Suppressor macrophage treated with lipopolysaccharide for 1 hour (primary cell): ENCODE results near the gene SORCS1.
"Not testable (repeated sequence)": the region's sequence is repeated elsewhere in the genome, so short reads cannot be mapped to it uniquely, and the experiment has no call there.

Experiments
- DNase-seq, 3 donors: peaks; one replicate each; pipeline ENCODE4 v3.0.0-alpha.2; 2020 to 2022

Gene SORCS1

DNA sequence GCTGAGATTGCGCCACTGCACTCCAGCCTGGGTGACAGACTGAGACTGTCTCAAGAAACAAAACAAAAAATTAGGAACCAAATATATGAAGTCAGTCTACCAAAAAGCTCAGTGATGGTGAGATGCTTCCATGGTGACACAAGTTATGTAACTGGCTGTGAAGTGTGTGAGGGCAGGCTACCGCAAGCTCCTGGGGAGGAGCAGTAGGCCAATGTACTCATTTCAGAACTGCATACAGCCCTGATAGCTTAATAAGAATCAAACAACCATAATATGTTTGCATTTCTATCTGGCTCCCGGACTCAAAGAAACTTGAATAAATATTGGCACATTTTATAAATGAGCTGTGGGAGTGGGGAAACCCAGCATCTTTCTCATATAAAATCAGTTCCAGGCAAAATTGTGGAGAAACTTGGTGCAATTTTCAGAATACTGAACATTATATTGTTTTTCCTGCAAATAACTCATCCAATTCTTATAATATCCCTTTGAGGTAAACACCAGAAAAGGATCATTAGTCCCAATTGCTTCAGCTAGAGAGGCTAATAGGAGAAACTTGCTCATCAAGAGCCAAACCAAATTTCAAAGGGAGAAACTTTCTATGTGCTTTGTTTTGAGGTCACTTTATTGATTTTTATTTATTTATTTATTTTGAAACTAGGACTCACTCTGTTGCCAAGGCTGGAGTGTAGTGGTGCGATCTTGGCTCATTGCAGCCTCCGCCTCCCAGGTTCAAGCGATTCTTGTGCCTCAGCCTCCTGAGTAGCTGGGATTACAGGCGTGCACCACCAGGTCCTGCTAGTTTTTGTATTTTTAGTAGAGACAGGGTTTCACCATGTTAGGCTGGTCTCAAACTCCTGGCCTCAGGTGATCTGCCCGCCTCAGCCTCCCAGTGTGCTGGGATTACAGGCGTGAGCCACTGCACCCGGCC lies 127.0 kb downstream of the SORCS1 start:
- no peak for DNase-seq

- DNase-seq: no peak
Observed at GRCh38 chr10:107033799-107034422, 130.6 kb downstream of the SORCS1 start.

GRCh38 chr10:107032700-107033401 lies 131.7 kb downstream of the SORCS1 start:
- no peak for DNase-seq

- DNase-seq: peak in 2 of 3 donors; percentile 34 to 49
Observed at GRCh38 chr10:107031931-107032699, 132.4 kb downstream of the SORCS1 start.

- DNase-seq: peak in 2 of 3 donors; percentile 13 to 21
Observed at GRCh38 chr10:107028236-107028635, 136.3 kb downstream of the SORCS1 start.

GRCh38 chr10:107025676-107026075 lies 138.8 kb downstream of the SORCS1 start:
- no peak for DNase-seq

DNA sequence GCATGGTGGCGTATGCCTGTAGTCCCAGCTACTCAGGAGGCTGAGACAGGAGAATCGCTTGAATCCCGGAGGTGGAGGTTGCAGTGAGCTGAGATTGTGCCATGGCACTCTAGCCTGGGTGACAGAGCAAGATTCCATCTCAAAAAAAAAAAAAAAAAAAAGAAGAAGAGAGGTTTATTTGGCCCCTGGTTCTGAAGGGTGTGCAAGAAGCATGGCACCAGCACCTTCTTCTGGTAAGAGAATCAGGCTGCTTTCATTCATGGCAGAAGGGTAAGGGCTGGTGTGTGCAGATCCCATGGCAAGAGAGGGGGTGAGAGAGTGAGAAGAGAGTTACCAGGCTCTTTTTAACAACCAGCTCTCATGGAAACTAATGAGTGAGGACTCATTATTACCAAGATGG lies 140.5 kb downstream of the SORCS1 start:
- not testable (repeated sequence) for DNase-seq

GRCh38 chr10:107022600-107023354 lies 141.7 kb downstream of the SORCS1 start:
- DNase-seq: no peak

GRCh38 chr10:107019154-107019553 lies 145.4 kb downstream of the SORCS1 start:
- no peak for DNase-seq

DNA sequence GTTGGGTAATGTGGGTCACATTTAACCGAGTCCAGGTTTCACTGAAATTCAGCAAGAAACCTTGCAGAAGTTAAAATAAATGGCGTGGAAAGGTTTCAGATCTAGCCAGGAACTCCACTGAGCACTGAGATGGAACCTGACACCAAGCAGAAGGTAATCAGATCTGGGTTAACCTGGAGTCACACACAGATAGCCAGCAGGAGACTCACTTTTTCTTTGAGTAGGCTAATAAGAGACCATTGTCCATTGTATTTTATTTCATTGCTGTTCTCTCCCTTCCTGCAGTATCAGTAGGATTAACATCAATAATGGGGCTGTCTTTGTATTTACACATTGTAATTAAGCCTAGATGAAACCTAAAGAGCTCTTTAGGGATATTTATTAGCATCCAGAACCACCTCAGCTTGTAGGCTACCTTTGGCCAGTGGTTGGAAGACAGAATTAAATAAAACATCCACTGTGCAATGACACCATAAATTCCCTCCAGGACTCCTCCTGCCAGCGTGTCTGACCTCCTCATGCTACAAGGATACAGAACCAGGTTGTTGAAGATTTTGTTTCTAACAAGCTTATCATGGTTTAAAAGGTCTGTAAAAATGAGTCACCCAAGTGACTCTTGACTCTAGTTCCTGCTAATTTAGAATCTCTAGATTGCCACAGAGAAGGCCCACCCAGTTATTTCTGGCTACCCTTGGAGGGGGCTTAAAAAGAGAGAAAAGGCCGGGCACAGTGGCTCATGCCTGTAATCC lies 151.1 kb downstream of the SORCS1 start:
- DNase-seq: no peak

GRCh38 chr10:107011992-107012391 lies 152.5 kb downstream of the SORCS1 start:
- no peak for DNase-seq

DNA sequence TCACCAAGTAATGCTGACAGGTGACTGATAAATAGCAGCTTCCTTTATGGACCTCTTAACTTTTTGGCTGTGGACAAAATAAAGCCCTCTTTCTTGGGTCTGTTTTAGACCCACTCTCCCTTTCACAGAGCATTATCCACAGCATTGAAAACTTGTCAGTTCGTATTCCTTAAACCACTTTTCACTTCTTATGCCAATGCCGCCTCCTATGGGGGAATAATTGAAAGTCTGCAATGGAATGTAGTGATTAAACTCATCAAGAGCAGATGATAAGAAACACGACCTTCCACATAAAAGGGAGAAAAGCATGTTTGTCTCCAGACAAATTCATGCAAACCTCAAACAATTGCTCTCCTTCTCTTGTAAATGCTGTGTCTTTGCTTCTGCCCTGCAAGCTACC lies 153.4 kb downstream of the SORCS1 start:
- DNase-seq: peak; percentile 43 to 59 (median 46)

GRCh38 chr10:107010531-107010930 lies 154.0 kb downstream of the SORCS1 start:
- DNase-seq: no peak

DNA sequence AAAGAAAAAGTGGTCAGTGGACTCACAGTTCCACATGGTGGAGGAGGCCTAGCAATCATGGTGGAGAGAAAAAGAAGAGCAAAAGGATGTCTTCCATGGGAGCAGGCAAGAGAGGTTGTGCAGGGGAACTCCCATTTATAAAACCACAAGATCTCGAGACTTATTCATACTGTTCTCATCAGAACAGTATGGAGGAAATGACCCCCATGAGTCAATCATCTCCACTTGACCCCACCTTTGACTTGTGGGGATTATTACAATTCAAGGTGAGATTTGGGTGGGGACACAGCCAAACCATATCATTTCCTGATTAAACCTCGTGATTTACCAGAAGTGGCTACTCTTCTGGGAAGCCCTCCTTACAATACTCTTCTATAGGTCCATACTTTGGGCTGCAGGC lies 160.1 kb downstream of the SORCS1 start:
- no peak for DNase-seq

- DNase-seq: no peak
Observed at GRCh38 chr10:107002068-107002467, 162.4 kb downstream of the SORCS1 start.

GRCh38 chr10:106999118-106999707 lies 165.3 kb downstream of the SORCS1 start:
- no peak for DNase-seq

- DNase-seq: peak; percentile 83 to 90 (median 89)
Observed at GRCh38 chr10:106997721-106998120, 166.8 kb downstream of the SORCS1 start.

DNA sequence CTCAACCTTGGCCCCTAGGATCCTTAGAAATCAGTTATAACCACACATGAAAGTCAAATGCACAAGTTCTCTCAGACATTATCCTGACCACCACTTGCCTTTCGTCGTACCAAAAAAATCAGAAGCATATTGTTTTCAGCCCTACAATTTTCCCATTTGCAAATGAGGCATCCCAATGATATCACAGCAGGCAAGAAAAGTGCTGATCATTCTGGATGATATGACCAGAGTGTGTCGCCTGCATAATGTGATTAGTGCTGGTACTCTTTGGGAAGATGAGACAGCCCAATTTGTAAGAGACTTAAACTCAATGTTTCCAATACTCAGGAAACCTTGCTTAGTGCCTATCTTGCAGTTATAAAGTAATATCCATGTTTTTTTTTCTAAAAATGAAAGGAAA lies 168.0 kb downstream of the SORCS1 start:
- DNase-seq: no peak

- DNase-seq: peak; percentile 52 to 76 (median 75)
Observed at GRCh38 chr10:106992055-106992454, 172.5 kb downstream of the SORCS1 start.

GRCh38 chr10:106991091-106991490 lies 173.4 kb downstream of the SORCS1 start:
- peak; percentile 15 to 55 (median 33) for DNase-seq

- DNase-seq: no peak
Observed at GRCh38 chr10:106987362-106987761, 177.1 kb downstream of the SORCS1 start.
